ENCODE data around the gene PRKAG2.

Gene PRKAG2

GRCh38 chr7:151719897-151720242 is 157.0 kb downstream of the PRKAG2 start:
- no peak for TF ChIP-seq CTCF (IDR thresholded peaks at IDR 0.05; ENCODE audit: low read depth, low read length)
- H3K4me3 ChIP-seq (ENCODE audit: low read depth, low read length) = no peak overlapping the region

- no peak overlapping the region for H3K4me3 ChIP-seq (ENCODE audit: low read depth, low read length)
- no peak for TF ChIP-seq CTCF (IDR thresholded peaks at IDR 0.05; ENCODE audit: low read depth, low read length)
These were observed 157.7 kb downstream of the PRKAG2 start for GRCh38 chr7:151719031-151719896.

- TF ChIP-seq CTCF (IDR thresholded peaks at IDR 0.05; ENCODE audit: low read depth, low read length) = no peak
- no peak overlapping the region for H3K4me3 ChIP-seq (ENCODE audit: low read depth, low read length)
These were observed 159.0 kb downstream of the PRKAG2 start for GRCh38 chr7:151717918-151718317.

GRCh38 chr7:151717415-151717814 is 159.5 kb downstream of the PRKAG2 start:
- H3K4me3 ChIP-seq (ENCODE audit: low read depth, low read length) = no peak overlapping the region
- TF ChIP-seq CTCF (IDR thresholded peaks at IDR 0.05; ENCODE audit: low read depth, low read length) = no peak

- TF ChIP-seq CTCF (IDR thresholded peaks at IDR 0.05; ENCODE audit: low read depth, low read length) = no peak
- no peak overlapping the region for H3K4me3 ChIP-seq (ENCODE audit: low read depth, low read length)
These were observed 160.6 kb downstream of the PRKAG2 start for GRCh38 chr7:151716323-151716722.

- H3K4me3 ChIP-seq (ENCODE audit: low read depth, low read length) = no peak overlapping the region
- TF ChIP-seq CTCF (IDR thresholded peaks at IDR 0.05; ENCODE audit: low read depth, low read length) = no peak
These were observed 161.1 kb downstream of the PRKAG2 start for GRCh38 chr7:151715666-151716315.

GRCh38 chr7:151714201-151714600 is 162.7 kb downstream of the PRKAG2 start:
- H3K4me3 ChIP-seq (ENCODE audit: low read depth, low read length) = no peak overlapping the region
- TF ChIP-seq CTCF (IDR thresholded peaks at IDR 0.05; ENCODE audit: low read depth, low read length) = no peak

All from WI38 (cell line).